ENCODE measurements around the gene TRIM9.
A peak's percentile ranks its signal among the peaks of the same experiment; 100 is the strongest.

Gene TRIM9

GRCh38 chr14:51094901-51095853, at the start of gene TRIM9:
Gene TRIM9 (minus strand): TSS chr14:51095105. CDS start chr14:51094939, 166 bp downstream.
- peak; percentile 76 for DNase-seq

- DNase-seq: no peak
These were observed 46.0 kb upstream of the TRIM9 start for GRCh38 chr14:51140856-51141255.

- DNase-seq: no peak
These were observed 45.4 kb upstream of the TRIM9 start for GRCh38 chr14:51140338-51140737.

GRCh38 chr14:51139121-51139681, 44.3 kb upstream of the TRIM9 start:
- no peak for DNase-seq

GRCh38 chr14:51138404-51139103, 43.6 kb upstream of the TRIM9 start:
- DNase-seq: no peak

GRCh38 chr14:51131516-51131915, 36.6 kb upstream of the TRIM9 start:
- no peak for DNase-seq

GRCh38 chr14:51129130-51129529, 34.2 kb upstream of the TRIM9 start:
- DNase-seq: no peak

DNA sequence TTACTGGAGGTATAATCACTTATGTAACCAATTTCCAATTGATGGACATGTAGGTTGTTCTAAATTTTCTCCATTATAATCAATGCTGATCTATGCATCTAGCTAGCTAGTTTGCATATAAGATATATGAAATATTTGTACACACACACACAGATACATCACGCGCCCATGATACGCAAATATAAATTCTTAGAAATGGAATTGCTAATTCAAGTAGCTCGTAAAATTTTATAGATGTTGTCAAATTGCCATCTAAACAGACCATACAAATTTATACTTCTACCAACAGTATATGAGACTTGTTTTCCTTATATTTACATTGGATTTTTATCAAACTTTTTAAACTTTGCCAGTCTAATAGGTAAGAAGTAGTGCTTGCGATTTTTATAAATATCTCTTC, 29.1 kb upstream of the TRIM9 start:
- DNase-seq: no peak

DNA sequence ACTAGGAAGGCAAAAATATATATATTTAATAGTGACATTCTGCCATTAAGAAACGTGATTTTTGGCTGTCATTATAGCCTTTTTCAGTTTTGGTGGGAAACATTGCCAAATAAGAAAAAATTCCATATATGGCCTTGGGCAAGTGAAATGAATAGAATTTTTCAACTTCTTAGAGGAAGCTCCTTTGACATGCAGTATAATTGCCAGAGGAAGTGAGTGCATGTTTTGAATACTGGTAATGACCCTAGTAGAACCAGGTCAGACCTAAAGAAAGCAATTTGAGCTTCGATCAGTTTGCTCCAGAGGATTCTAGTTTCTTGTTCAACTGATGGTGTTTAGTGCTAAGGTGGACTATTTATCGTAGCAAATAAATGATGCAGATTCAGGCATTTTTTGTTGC, 26.2 kb upstream of the TRIM9 start:
- DNase-seq: no peak

GRCh38 chr14:51119411-51120051, 24.6 kb upstream of the TRIM9 start:
- DNase-seq: no peak

GRCh38 chr14:51118993-51119392, 24.1 kb upstream of the TRIM9 start:
- no peak for DNase-seq

- no peak for DNase-seq
These were observed 22.7 kb upstream of the TRIM9 start for GRCh38 chr14:51117593-51117992.

DNA sequence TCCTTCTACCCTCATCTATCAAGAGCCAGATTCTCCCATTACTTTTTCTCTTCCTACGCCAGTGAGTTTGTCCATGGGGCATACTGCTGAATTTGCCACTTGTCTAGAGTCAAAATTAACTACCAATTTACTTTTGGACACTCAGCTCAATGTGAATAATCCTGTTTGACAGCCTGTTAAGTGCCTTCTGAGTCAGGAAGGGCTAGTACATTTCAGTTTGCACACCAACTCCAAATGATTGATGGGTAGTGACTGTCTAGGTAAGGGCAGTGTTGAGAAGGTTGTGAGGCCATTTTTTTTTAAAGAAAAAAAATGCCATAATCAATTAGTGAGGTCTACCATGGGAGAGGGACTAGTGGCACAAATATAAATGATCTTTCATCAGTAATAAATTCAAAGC, 21.8 kb upstream of the TRIM9 start:
- no peak for DNase-seq

GRCh38 chr14:51109651-51110050, 14.7 kb upstream of the TRIM9 start:
- no peak for DNase-seq

DNA sequence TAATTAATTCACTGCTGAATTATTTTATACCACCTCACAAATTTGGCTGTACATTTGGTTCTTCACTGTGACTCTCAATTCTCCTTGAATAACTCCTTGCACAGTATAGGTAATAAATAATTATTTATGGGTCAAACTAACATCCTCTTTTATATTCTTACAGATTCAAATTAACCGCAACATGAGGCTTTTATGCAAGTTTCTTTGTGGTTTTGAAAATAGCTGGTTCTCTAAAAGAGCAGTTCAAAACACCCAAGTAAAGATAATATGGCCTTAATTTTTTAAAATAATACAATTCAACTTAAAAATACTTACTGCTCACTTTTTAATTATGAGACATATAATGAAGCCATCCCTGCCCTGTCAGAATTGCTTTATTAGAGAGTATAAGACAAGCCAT, 12.9 kb upstream of the TRIM9 start:
- no peak for DNase-seq

GRCh38 chr14:51104467-51104866, 9.6 kb upstream of the TRIM9 start:
- no peak for DNase-seq

- no peak for DNase-seq
These were observed 2.4 kb upstream of the TRIM9 start for GRCh38 chr14:51097287-51097686.

GRCh38 chr14:51096870-51097269, 2.0 kb upstream of the TRIM9 start:
- no peak for DNase-seq

DNA sequence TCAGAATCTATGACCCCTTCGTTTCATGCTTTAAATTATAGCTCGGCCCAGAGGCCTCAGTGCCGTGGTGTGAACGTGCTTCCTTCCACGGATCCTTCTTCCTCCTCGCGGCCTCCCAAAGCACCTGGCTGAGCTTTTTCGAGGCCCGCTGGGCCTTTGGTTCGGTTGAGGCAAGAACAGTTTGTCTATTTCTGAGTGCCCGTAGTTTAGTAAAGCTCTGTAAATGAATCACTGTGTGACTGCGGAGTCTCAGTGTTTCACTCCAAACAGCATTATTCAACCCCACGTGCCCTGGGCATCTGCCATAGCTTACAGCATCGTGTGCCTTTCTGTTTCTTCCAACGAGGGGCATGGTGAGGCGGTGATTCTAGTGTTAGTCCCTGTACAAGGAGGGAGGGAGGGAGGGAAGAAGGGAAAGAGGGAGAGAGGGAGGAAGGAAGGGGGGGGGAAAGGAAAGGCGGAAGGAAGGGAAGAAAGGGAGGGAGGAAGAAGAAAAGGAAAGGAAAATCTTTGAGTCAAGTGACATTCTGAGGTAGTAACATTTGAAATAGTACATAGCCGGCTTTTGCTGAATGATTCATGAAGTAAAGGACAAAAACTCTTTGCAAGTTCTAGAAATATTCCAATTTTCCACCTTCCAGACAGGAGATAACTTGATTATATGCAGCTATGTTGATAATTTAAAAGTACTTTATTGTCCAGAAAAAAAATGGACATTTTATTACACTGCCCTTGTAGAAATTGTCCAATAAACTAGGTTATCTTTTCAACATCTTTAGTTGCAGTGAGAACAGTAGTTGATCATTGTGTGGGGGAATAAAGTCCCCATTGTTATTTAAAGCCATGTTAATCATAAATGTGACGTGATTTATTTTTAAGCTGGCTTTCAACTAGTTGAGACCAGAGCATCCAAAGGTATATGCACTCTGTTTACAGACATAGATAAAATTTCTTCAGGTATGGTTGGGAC, 1.2 kb upstream of the TRIM9 start:
- no peak for DNase-seq

DNA sequence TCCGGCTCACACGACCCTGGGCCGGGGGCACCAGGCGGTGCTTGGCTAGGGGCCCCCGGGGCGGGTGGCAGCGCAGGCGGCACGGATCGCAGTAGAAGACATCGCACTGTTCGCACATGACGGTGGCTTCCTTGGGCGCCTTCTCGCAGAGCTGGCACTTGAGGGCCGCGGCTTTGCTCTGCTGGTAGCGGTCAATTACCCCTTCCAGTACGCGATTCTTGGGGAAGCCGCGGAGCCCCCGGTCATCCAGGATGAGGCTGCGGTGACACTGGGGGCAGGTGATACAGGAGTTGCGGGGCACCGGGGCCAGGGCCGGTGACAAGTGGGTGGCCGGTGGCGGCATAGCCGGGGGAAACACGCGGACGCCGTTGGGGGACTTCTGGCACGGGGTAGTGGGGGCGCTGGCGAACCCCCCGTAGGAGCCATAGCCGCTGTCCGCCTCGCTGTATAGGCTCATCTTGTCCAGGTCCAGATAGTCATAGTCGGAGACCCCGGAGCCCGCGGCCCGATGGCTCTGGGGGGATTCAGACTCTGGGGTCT, 553 bp downstream of the TRIM9 start:
- DNase-seq: no peak

- peak; percentile 7 for DNase-seq
These were observed 1.3 kb downstream of the TRIM9 start for GRCh38 chr14:51093371-51094281.

Data from activated effector memory CD4-positive, alpha-beta T cell treated with Interleukin-2 at 50 U/mL for 16 hours (primary cell).